HG02678 (cell line): ENCODE measurements around the gene ABHD3.
A peak's percentile ranks its signal among the peaks of the same experiment; 100 is the strongest.
"Not testable (repeated sequence)": the region's sequence is repeated elsewhere in the genome, so short reads cannot be mapped to it uniquely, and the experiment has no call there.

Experiments
- ATAC-seq: cut with Tn5 transposase; IDR thresholded peaks from one replicate; pipeline ENCODE4 v1.9.1; 2021; ENCODE audit warnings: mild to moderate bottlenecking, moderate library complexity; ENCODE audit not compliant: unreplicated experiment

The ABHD3 gene

GRCh38 chr18:21656402-21656801 is 48.2 kb downstream of the ABHD3 start:
- ATAC-seq: no peak

- ATAC-seq: no peak
Observed at GRCh38 chr18:21653361-21653760, 51.2 kb downstream of the ABHD3 start.

GRCh38 chr18:21652073-21652472 is 52.5 kb downstream of the ABHD3 start:
- ATAC-seq: no peak

- no peak for ATAC-seq
Observed at GRCh38 chr18:21650311-21650710, 54.3 kb downstream of the ABHD3 start.

GRCh38 chr18:21640375-21640774 is 64.2 kb downstream of the ABHD3 start:
- not testable (repeated sequence) for ATAC-seq

- no peak for ATAC-seq
Observed at GRCh38 chr18:21638822-21639221, 65.8 kb downstream of the ABHD3 start.

GRCh38 chr18:21636769-21637168 is 67.8 kb downstream of the ABHD3 start:
- no peak for ATAC-seq

GRCh38 chr18:21634588-21635199 is 69.9 kb downstream of the ABHD3 start:
- ATAC-seq: no peak

- no peak for ATAC-seq
Observed at GRCh38 chr18:21632393-21632792, 72.2 kb downstream of the ABHD3 start.

- ATAC-seq: peak; percentile 96
Observed at GRCh38 chr18:21629089-21629832, 75.3 kb downstream of the ABHD3 start.

GRCh38 chr18:21621640-21622039 is 82.9 kb downstream of the ABHD3 start:
- not testable (repeated sequence) for ATAC-seq

GRCh38 chr18:21612125-21613039 is 92.2 kb downstream of the ABHD3 start, which contains the start of gene SNRPD1:
Gene SNRPD1 (plus strand): TSS chr18:21612314. CDS start chr18:21612430, 116 bp downstream.
- peak; percentile 99 for ATAC-seq

GRCh38 chr18:21611401-21612124 is 93.0 kb downstream of the ABHD3 start:
- peak; percentile 2 for ATAC-seq

GRCh38 chr18:21605213-21605612 is 99.4 kb downstream of the ABHD3 start:
- no peak for ATAC-seq

- no peak for ATAC-seq
Observed at GRCh38 chr18:21604671-21605070, 99.9 kb downstream of the ABHD3 start.

- ATAC-seq: no peak
Observed at GRCh38 chr18:21602299-21602587, 102.3 kb downstream of the ABHD3 start.
